ENCODE measurements around the gene RSL1D1. TPM values are rescaled to one million over a fixed set of nuclear protein-coding genes. Genes with fewer than 3 reads are reported as not detected.

The RSL1D1 gene
- total and polyA plus RNA-seq, 2 of the 8 experiments (the other 6 are each of a cell fraction or from before 2014, with no cell fraction given): 41.3 to 292 TPM

GRCh38 chr16:11848842-11849241 lies 2.5 kb downstream of the RSL1D1 start:
- H3K9me3 ChIP-seq (ENCODE audit: insufficient read depth in 2 of 2, low read depth in 1 of 2, low read length in 1 of 2): no peaks in the 10 kb centered on the region
- H3K36me3 ChIP-seq (ENCODE audit: control insufficient read depth in 2 of 4, insufficient read depth in 4 of 4, low read length in 3 of 4): peaks cover 36 to 63% (median 47%) of the 10 kb centered on the region in 4 experiments
- H3K79me2 ChIP-seq (ENCODE audit: control insufficient read depth in 1 of 2, insufficient read depth in 2 of 2, low read length in 2 of 2): peaks cover 13 to 71% of the 10 kb centered on the region in 2 experiments
- H2BK120ac ChIP-seq (replicated peaks; ENCODE audit: low read depth, low read length): no peak overlapping the region
- H3K4me2 ChIP-seq (ENCODE audit: insufficient read depth in 1 of 2, low read depth in 2 of 2, low read length in 2 of 2): no peak overlapping the region; a peak in 1 of 4 replicates
- H4K91ac ChIP-seq (replicated peaks; ENCODE audit: insufficient read length, low read length): no peak overlapping the region
- H3K27ac ChIP-seq (ENCODE audit: low read depth, low read length): no peak overlapping the region
- H3K4me3 ChIP-seq (ENCODE audit: extremely low read depth in 1 of 4, insufficient read depth in 2 of 4, low read depth in 3 of 4, low read length in 4 of 4): 0 out of 8 replicates have a peak overlapping the region, but pooled peaks of 1 of the 4 experiments have one; percentile 3
- peaks cover 5 to 19% of the 10 kb centered on the region in 2 experiments for H4K20me1 ChIP-seq (replicated peaks in 1 of 2; ENCODE audit: control insufficient read depth in 1 of 2, insufficient read depth in 2 of 2, low read length in 2 of 2)
- H2BK15ac ChIP-seq (ENCODE audit: low read length): no peak overlapping the region
- CTCF ChIA-PET (ENCODE audit: partially characterized antibody): interaction anchor here (0.6 to 1.3 kb wide), 2 partner anchors 219 to 246 kb away, joined by 4 to 5 read pairs; no protein-coding TSS in a partner anchor
- no peak overlapping the region for H3K14ac ChIP-seq (ENCODE audit: insufficient read length)
- no peak overlapping the region for H3K18ac ChIP-seq (ENCODE audit: extremely low read depth, low read length)
- no peak overlapping the region for H2BK5ac ChIP-seq (ENCODE audit: low read depth, low read length)
- TF ChIP-seq SAP30 (IDR thresholded peaks at IDR 0.05; ENCODE audit: insufficient read depth, insufficient replicate concordance, low read length): no peak
- no peak for TF ChIP-seq RNF2 (IDR thresholded peaks at IDR 0.05; ENCODE audit: borderline replicate concordance, low read depth, low read length, missing control alignments, poor library complexity, severe bottlenecking)
- TF ChIP-seq GABPA (IDR thresholded peaks at IDR 0.05; ENCODE audit: borderline replicate concordance, insufficient read depth, low read length): no peak
- TF ChIP-seq MAX (IDR thresholded peaks at IDR 0.05): no peak
- TF ChIP-seq RBBP5 (IDR thresholded peaks at IDR 0.05; ENCODE audit: borderline replicate concordance, low read depth, low read length): no peak
- TF ChIP-seq HDAC2 (IDR thresholded peaks at IDR 0.05; ENCODE audit: borderline replicate concordance in 1 of 2, low read depth in 2 of 2, low read length in 2 of 2): no peak
- no peak for TF ChIP-seq POU5F1 (IDR thresholded peaks at IDR 0.05; ENCODE audit: low read depth, low read length)
- TF ChIP-seq SP2 (IDR thresholded peaks at IDR 0.05; ENCODE audit: low read length): no peak
- no peak for TF ChIP-seq CBX5 (IDR thresholded peaks at IDR 0.05; ENCODE audit: low read depth, low read length)
- TF ChIP-seq KDM5A (IDR thresholded peaks at IDR 0.05; ENCODE audit: low read length): no peak
- H4K8ac ChIP-seq (ENCODE audit: extremely low read depth, insufficient read depth, low read length): no peak overlapping the region
- no peak overlapping the region for H3K23ac ChIP-seq (ENCODE audit: insufficient read length)
- H3K23me2 ChIP-seq (ENCODE audit: low read depth, low read length): peaks cover 5% of the 10 kb centered on the region; the same call in 1 of the 2 replicates
- H3K56ac ChIP-seq (replicated peaks; ENCODE audit: insufficient read length, low read depth, low read length): no peak overlapping the region
- no peak overlapping the region for H2AFZ ChIP-seq (ENCODE audit: low read length)
- POLR2A ChIA-PET (ENCODE audit: partially characterized antibody): interaction anchor here (0.7 to 7.3 kb wide), 6 partner anchors 12 to 106 kb away, joined by 3 to 59 read pairs (median 3); partner anchors contain the start of gene TXNDC11
- DNase-seq (ENCODE audit: low read depth in 1 of 2, low spot score in 2 of 2): no peak
- peaks cover 0 to 4% (median 0%) of the 10 kb centered on the region in 4 experiments; a peak in 2 of 7 replicates for H3K4me1 ChIP-seq (replicated peaks in 1 of 4; ENCODE audit: control insufficient read depth in 3 of 4, insufficient read depth in 4 of 4, low read length in 3 of 4)
- H2BK12ac ChIP-seq (ENCODE audit: low read depth, low read length): no peak overlapping the region
- no peaks in the 10 kb centered on the region for H3K27me3 ChIP-seq (replicated peaks in 1 of 4; ENCODE audit: control insufficient read depth in 3 of 4, extremely low read depth in 1 of 4, insufficient read depth in 3 of 4, low read length in 3 of 4)
- peaks cover 10% of the 10 kb centered on the region for H3K79me1 ChIP-seq (ENCODE audit: low read depth, low read length)
- no peak overlapping the region for H2BK20ac ChIP-seq (ENCODE audit: low read length)
- WGBS, 2 experiments (ENCODE audit: extremely low coverage in 1 of 2, insufficient coverage in 1 of 2, insufficient read length in 1 of 2, insufficient replicate concordance in 2 of 2, low coverage in 1 of 2, low lambda C conversion rate in 2 of 2, missing lambda C conversion rate in 1 of 2): 93% methylated on average over 3 of the region's 3 CpGs; no CpG with 5 or more reads in 1 of the 2 experiments
- H3K9ac ChIP-seq (replicated peaks in 1 of 4; ENCODE audit: extremely low read depth in 1 of 4, low read depth in 3 of 4, low read length in 3 of 4): no peak overlapping the region
- no peak overlapping the region for H4K5ac ChIP-seq (ENCODE audit: insufficient read length, low read depth, low read length)
- H3K4ac ChIP-seq (replicated peaks; ENCODE audit: insufficient read length, low read depth, low read length): no peak overlapping the region
- no peak overlapping the region for H2AK5ac ChIP-seq (ENCODE audit: low read depth, low read length)
- FAIRE-seq: no peak

Measured in H1 (cell line).